WTC11 (cell line): Measurements from ENCODE around the gene TADA2A. TPM values are rescaled to one million over a fixed set of nuclear protein-coding genes. Genes with fewer than 3 reads are reported as not detected.
"Not testable (repeated sequence)": the region's sequence is repeated elsewhere in the genome, so short reads cannot be mapped to it uniquely, and the experiment has no call there.

Experiments
- ATAC-seq: fragments of 200-7000 bp; cut with Tn5 transposase; 2 replicates; pipeline ENCODE4 v1.10.0; 2021; ENCODE audit warnings: mild to moderate bottlenecking, moderate library complexity
- CTCF ChIA-PET: fragments of 300-600 bp; sonication (Branson Sonifier 250); formaldehyde crosslinking; loops from one replicate; lab custom pipeline; 2021; ENCODE audit warnings: antibody characterized with exemption; lab: Charles Lee
- POLR2A ChIA-PET: fragments of 350-600 bp; sonication (Branson Sonifier 250); formaldehyde crosslinking; loops from one replicate; lab custom pipeline; 2021; ENCODE audit warnings: antibody characterized with exemption; lab: Charles Lee
- DNase-seq: peaks from one replicate; pipeline ENCODE4 v3.0.0; 2021; ENCODE audit warnings: low spot score
- H3K27ac Mint-ChIP-seq: 2 replicates; pipeline ENCODE4 v1.8.0; 2021; ENCODE audit warnings: mixed read lengths
- H3K27me3 Mint-ChIP-seq: 2 replicates; pipeline ENCODE4 v1.8.0; 2021; ENCODE audit warnings: low read depth, mild to moderate bottlenecking, moderate library complexity, mixed read lengths
- H3K36me3 Mint-ChIP-seq: 2 replicates; pipeline ENCODE4 v1.8.0; 2021; ENCODE audit warnings: mixed read lengths
- H3K4me1 Mint-ChIP-seq: 2 replicates; pipeline ENCODE4 v1.8.0; 2022; ENCODE audit warnings: mixed read lengths
- H3K4me3 Mint-ChIP-seq: 2 replicates; pipeline ENCODE4 v1.8.0; 2021; ENCODE audit warnings: mild to moderate bottlenecking, moderate library complexity, mixed read lengths
- H3K9me3 Mint-ChIP-seq: 2 replicates; pipeline ENCODE4 v1.8.0; 2021; ENCODE audit warnings: mixed read lengths
- ETV6 ChIP-seq: sonication (generic); formaldehyde crosslinking; IDR thresholded peaks from 2 replicates; pipeline ENCODE4 v1.8.1; 2022; ENCODE audit warnings: mild to moderate bottlenecking, missing genetic modification reagents
- FOXK1 ChIP-seq: sonication (generic); formaldehyde crosslinking; IDR thresholded peaks from 2 replicates; pipeline ENCODE4 v1.8.0; 2022; ENCODE audit warnings: mild to moderate bottlenecking, moderate library complexity, missing genetic modification reagents
- FOXP1 ChIP-seq: sonication (generic); formaldehyde crosslinking; IDR thresholded peaks from 2 replicates; pipeline ENCODE4 v1.8.0; 2022; ENCODE audit warnings: missing genetic modification reagents, mild to moderate bottlenecking, moderate library complexity, borderline replicate concordance
- FOXP4 ChIP-seq: sonication (generic); formaldehyde crosslinking; IDR thresholded peaks from 2 replicates; pipeline ENCODE4 v1.8.0; 2022; ENCODE audit warnings: mild to moderate bottlenecking, missing genetic modification reagents
- GTF2I ChIP-seq: fragments of 250-450 bp; sonication (Bioruptor Pico); conservative IDR thresholded peaks from 2 replicates; pipeline ENCODE4 v1.4.0; 2021; ENCODE audit warnings: mild to moderate bottlenecking
- JUN ChIP-seq: sonication (generic); formaldehyde crosslinking; IDR thresholded peaks from 2 replicates; pipeline ENCODE4 v1.8.0; 2023; ENCODE audit warnings: mild to moderate bottlenecking, missing genetic modification reagents
- MYBL2 ChIP-seq: sonication (generic); formaldehyde crosslinking; IDR thresholded peaks from 2 replicates; pipeline ENCODE4 v1.8.1; 2023; ENCODE audit warnings: mild to moderate bottlenecking, moderate library complexity, missing genetic modification reagents
- OVOL2 ChIP-seq: fragments of 250-450 bp; sonication (Bioruptor Pico); IDR thresholded peaks from 2 replicates; pipeline ENCODE4 v1.9.0; 2021; ENCODE audit warnings: mild to moderate bottlenecking, borderline replicate concordance
- SP1 ChIP-seq: sonication (generic); formaldehyde crosslinking; conservative IDR thresholded peaks from 2 replicates; pipeline ENCODE4 v1.8.1; 2022; ENCODE audit warnings: missing genetic modification reagents
- TEAD4 ChIP-seq: sonication (generic); formaldehyde crosslinking; IDR thresholded peaks from 2 replicates; pipeline ENCODE4 v1.8.0; 2022; ENCODE audit warnings: mild to moderate bottlenecking, missing genetic modification reagents
- TP53 ChIP-seq: sonication (generic); formaldehyde crosslinking; IDR thresholded peaks from 2 replicates; pipeline ENCODE4 v1.8.1; 2023; ENCODE audit warnings: mild to moderate bottlenecking, missing genetic modification reagents
- ZNF281 ChIP-seq: sonication (generic); formaldehyde crosslinking; IDR thresholded peaks from 2 replicates; pipeline ENCODE4 v1.8.0; 2023; ENCODE audit warnings: mild to moderate bottlenecking, missing genetic modification reagents
- ZNF396 ChIP-seq: fragments of 250-450 bp; sonication (Bioruptor Pico); IDR thresholded peaks from 2 replicates; pipeline ENCODE4 v1.8.0; 2021; ENCODE audit warnings: mild to moderate bottlenecking, moderate library complexity, borderline replicate concordance
- ZNF425 ChIP-seq: fragments of 250-450 bp; sonication (Bioruptor Pico); conservative IDR thresholded peaks from 2 replicates; pipeline ENCODE4 v1.9.0; 2021; ENCODE audit warnings: mild to moderate bottlenecking
- ZNF512 ChIP-seq: sonication (generic); formaldehyde crosslinking; IDR thresholded peaks from 2 replicates; pipeline ENCODE4 v1.8.1; 2022; ENCODE audit warnings: missing genetic modification reagents, borderline replicate concordance
- total RNA-seq: library from RNA; stranded (reverse); gene quantifications from 3 replicates; pipeline ENCODE4 v1.2.3, GENCODE V29; 2021
- TF ChIP-seq, protein P1 (sequence below): sonication (generic); formaldehyde crosslinking; IDR thresholded peaks from 2 replicates; pipeline ENCODE4 v1.8.1; 2022; ENCODE audit warnings: mild to moderate bottlenecking, moderate library complexity, missing genetic modification reagents
- TF ChIP-seq, protein P2 (sequence below): sonication (generic); formaldehyde crosslinking; IDR thresholded peaks from 2 replicates; pipeline ENCODE4 v1.8.0; 2022; ENCODE audit warnings: mild to moderate bottlenecking, missing genetic modification reagents
- TF ChIP-seq, protein P3 (sequence below): fragments of 250-450 bp; sonication (Bioruptor Pico); IDR thresholded peaks from 2 replicates; pipeline ENCODE4 v1.9.0; 2021; ENCODE audit warnings: mild to moderate bottlenecking, borderline replicate concordance

Gene TADA2A
- total RNA-seq, 1 experiment from 2014 or later = 16.5 TPM

DNA sequence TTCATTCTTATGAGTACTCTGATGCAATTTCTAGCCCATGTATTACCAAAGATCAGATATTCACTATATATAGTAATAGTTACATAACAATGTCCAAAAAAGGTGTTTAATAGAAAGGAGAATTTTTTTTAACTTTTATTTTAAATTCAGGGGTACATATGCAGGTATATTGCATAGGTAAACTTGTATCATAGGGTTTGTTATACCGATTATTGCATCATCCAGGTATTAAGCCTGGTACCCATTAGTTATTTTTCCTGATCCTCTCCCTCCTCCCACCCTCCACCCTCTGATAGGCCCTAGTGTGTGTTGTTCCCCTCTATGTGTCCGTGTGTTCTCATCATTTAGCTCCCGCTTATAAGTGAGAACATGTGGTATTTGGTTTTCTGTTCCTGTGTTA lies 51.1 kb downstream of the TADA2A start:
- CTCF ChIA-PET, DNase-seq, H3K36me3 Mint-ChIP-seq, H3K27me3 Mint-ChIP-seq, ATAC-seq, H3K4me3 Mint-ChIP-seq, H3K9me3 Mint-ChIP-seq: not testable (repeated sequence)
- POLR2A ChIA-PET = interaction anchor here (0.6 kb wide), 1 partner anchor 559 kb away, joined by 3 read pairs; no protein-coding TSS in a partner anchor
- peaks cover 14% of the 10 kb centered on the region for H3K4me1 Mint-ChIP-seq
- peak overlapping the region; percentile 18; the same call in 1 of the 2 replicates for H3K27ac Mint-ChIP-seq

- H3K4me3 Mint-ChIP-seq = no peak overlapping the region
- H3K9me3 Mint-ChIP-seq = no peaks in the 10 kb centered on the region
- ChIA-PET CTCF (interaction anchor here (1.1 kb wide), 1 partner anchor 21 kb away, joined by 4 read pairs; no protein-coding TSS in a partner anchor), POLR2A (no interaction called here)
- DNase-seq (no peak), ATAC-seq (no peak)
- H3K4me1 Mint-ChIP-seq = peaks cover 14% of the 10 kb centered on the region
- TF ChIP-seq TEAD4 = no peak
- TF ChIP-seq, protein P1, sequence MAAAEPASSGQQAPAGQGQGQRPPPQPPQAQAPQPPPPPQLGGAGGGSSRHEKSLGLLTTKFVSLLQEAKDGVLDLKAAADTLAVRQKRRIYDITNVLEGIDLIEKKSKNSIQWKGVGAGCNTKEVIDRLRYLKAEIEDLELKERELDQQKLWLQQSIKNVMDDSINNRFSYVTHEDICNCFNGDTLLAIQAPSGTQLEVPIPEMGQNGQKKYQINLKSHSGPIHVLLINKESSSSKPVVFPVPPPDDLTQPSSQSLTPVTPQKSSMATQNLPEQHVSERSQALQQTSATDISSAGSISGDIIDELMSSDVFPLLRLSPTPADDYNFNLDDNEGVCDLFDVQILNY (CRISPR knock-in tag) = no peak
- TF ChIP-seq ZNF396 = no peak
- TF ChIP-seq MYBL2 (CRISPR knock-in tag) = no peak
- TF ChIP-seq, protein P2, sequence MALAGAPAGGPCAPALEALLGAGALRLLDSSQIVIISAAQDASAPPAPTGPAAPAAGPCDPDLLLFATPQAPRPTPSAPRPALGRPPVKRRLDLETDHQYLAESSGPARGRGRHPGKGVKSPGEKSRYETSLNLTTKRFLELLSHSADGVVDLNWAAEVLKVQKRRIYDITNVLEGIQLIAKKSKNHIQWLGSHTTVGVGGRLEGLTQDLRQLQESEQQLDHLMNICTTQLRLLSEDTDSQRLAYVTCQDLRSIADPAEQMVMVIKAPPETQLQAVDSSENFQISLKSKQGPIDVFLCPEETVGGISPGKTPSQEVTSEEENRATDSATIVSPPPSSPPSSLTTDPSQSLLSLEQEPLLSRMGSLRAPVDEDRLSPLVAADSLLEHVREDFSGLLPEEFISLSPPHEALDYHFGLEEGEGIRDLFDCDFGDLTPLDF (CRISPR knock-in tag) = no peak
- TF ChIP-seq ZNF512 = no peak
- TF ChIP-seq FOXP4 (CRISPR knock-in tag) = no peak
- TF ChIP-seq JUN = no peak
- TF ChIP-seq, protein P3, sequence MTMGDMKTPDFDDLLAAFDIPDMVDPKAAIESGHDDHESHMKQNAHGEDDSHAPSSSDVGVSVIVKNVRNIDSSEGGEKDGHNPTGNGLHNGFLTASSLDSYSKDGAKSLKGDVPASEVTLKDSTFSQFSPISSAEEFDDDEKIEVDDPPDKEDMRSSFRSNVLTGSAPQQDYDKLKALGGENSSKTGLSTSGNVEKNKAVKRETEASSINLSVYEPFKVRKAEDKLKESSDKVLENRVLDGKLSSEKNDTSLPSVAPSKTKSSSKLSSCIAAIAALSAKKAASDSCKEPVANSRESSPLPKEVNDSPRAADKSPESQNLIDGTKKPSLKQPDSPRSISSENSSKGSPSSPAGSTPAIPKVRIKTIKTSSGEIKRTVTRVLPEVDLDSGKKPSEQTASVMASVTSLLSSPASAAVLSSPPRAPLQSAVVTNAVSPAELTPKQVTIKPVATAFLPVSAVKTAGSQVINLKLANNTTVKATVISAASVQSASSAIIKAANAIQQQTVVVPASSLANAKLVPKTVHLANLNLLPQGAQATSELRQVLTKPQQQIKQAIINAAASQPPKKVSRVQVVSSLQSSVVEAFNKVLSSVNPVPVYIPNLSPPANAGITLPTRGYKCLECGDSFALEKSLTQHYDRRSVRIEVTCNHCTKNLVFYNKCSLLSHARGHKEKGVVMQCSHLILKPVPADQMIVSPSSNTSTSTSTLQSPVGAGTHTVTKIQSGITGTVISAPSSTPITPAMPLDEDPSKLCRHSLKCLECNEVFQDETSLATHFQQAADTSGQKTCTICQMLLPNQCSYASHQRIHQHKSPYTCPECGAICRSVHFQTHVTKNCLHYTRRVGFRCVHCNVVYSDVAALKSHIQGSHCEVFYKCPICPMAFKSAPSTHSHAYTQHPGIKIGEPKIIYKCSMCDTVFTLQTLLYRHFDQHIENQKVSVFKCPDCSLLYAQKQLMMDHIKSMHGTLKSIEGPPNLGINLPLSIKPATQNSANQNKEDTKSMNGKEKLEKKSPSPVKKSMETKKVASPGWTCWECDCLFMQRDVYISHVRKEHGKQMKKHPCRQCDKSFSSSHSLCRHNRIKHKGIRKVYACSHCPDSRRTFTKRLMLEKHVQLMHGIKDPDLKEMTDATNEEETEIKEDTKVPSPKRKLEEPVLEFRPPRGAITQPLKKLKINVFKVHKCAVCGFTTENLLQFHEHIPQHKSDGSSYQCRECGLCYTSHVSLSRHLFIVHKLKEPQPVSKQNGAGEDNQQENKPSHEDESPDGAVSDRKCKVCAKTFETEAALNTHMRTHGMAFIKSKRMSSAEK (CRISPR knock-in tag) = no peak
- TF ChIP-seq ETV6 (CRISPR knock-in tag) = no peak
- TF ChIP-seq OVOL2 (CRISPR knock-in tag) = no peak
- TF ChIP-seq FOXP1 (CRISPR knock-in tag) = no peak
- TF ChIP-seq FOXK1 (CRISPR knock-in tag) = no peak
- TF ChIP-seq TP53 (CRISPR knock-in tag) = no peak
- no peak for TF ChIP-seq ZNF281 (CRISPR knock-in tag)
- TF ChIP-seq SP1 (CRISPR knock-in tag) = no peak
- no peak for TF ChIP-seq GTF2I (CRISPR knock-in tag)
- TF ChIP-seq ZNF425 (CRISPR knock-in tag) = no peak
- H3K36me3 Mint-ChIP-seq = peaks cover 8% of the 10 kb centered on the region; the same call in 1 of the 2 replicates
- H3K27me3 Mint-ChIP-seq = no peaks in the 10 kb centered on the region
- no peak overlapping the region for H3K27ac Mint-ChIP-seq
Observed at GRCh38 chr17:37458805-37459204, 52.1 kb downstream of the TADA2A start.
